H1 (cell line): ENCODE data around the gene PSIP1. TPM values are rescaled to one million over a fixed set of nuclear protein-coding genes. Genes with fewer than 3 reads are reported as not detected.
A peak's percentile ranks its signal among the peaks of the same experiment; 100 is the strongest.

ENCODE experiments used
- CTCF ChIA-PET: fragments of 300-600 bp; sonication (Branson Sonifier 250); formaldehyde crosslinking; loops from one replicate; lab custom pipeline; 2021; ENCODE audit not compliant: partially characterized antibody; lab: Charles Lee
- POLR2A ChIA-PET: fragments of 300-600 bp; sonication (Branson Sonifier 250); formaldehyde crosslinking; loops from one replicate; lab custom pipeline; 2021; ENCODE audit warnings: inconsistent platforms; ENCODE audit not compliant: partially characterized antibody; lab: Charles Lee
- DNase-seq, 2 experiments: peaks; one replicate each; pipeline versions ENCODE4 v3.0.0 to v3.0.0-alpha.2; 2010 to 2022; ENCODE audit warnings: low spot score in 2 of 2, low read depth in 1 of 2, mixed read lengths in 1 of 2
- FAIRE-seq: peaks from 2 replicates; lab custom pipeline; 2011; peaks lifted over from hg19 to GRCh38; lab: Jason Lieb, UNC
- H2AFZ ChIP-seq: 2 replicates; pipeline ENCODE4 v1.8.1; 2012; ENCODE audit warnings: low read length, inconsistent platforms
- H2AK5ac ChIP-seq: 2 replicates; pipeline ENCODE4 v1.6.1; 2013; ENCODE audit warnings: low read depth, low read length
- H2BK120ac ChIP-seq: replicated peaks from 2 replicates; pipeline ENCODE3; 2013; ENCODE audit warnings: low read depth, low read length, inconsistent platforms
- H2BK12ac ChIP-seq: 2 replicates; pipeline ENCODE4 v1.6.1; 2013; ENCODE audit warnings: low read depth, low read length
- H2BK15ac ChIP-seq: 2 replicates; pipeline ENCODE4 v1.6.1; 2013; ENCODE audit warnings: low read length
- H2BK20ac ChIP-seq: 2 replicates; pipeline ENCODE4 v1.6.1; 2013; ENCODE audit warnings: low read length
- H2BK5ac ChIP-seq: 2 replicates; pipeline ENCODE4 v1.6.1; 2013; ENCODE audit warnings: low read depth, low read length
- H3K14ac ChIP-seq: 2 replicates; pipeline ENCODE4 v1.6.1; 2013; ENCODE audit warnings: inconsistent platforms; ENCODE audit not compliant: insufficient read length
- H3K18ac ChIP-seq: 2 replicates; pipeline ENCODE4 v1.6.1; 2013; ENCODE audit warnings: low read length; ENCODE audit errors: extremely low read depth
- H3K23ac ChIP-seq: 2 replicates; pipeline ENCODE4 v1.6.1; 2013; ENCODE audit warnings: inconsistent platforms; ENCODE audit not compliant: insufficient read length
- H3K23me2 ChIP-seq: 2 replicates; pipeline ENCODE4 v1.6.1; 2013; ENCODE audit warnings: low read depth, low read length
- H3K27ac ChIP-seq: 2 replicates; pipeline ENCODE4 v1.6.1; 2011; ENCODE audit warnings: low read depth, low read length, inconsistent platforms
- H3K27me3 ChIP-seq, 4 experiments: replicated peaks in 1 of 4; 1 replicate in 1 of 4; 2 replicates in 3 of 4; pipeline versions ENCODE4 v1.6.1 to v1.8.1; 2011 to 2013; ENCODE audit warnings: low read length in 3 of 4, mild to moderate bottlenecking in 3 of 4, inconsistent platforms in 2 of 4, mixed read lengths in 2 of 4, moderate library complexity in 1 of 4; ENCODE audit not compliant: control insufficient read depth in 3 of 4, insufficient read depth in 3 of 4; ENCODE audit errors: extremely low read depth in 1 of 4
- H3K36me3 ChIP-seq, 4 experiments: 2 replicates each; pipeline versions ENCODE4 v1.6.1 to v1.8.1; 2011 to 2013; ENCODE audit warnings: mild to moderate bottlenecking in 4 of 4, low read length in 3 of 4, moderate library complexity in 2 of 4, control low read depth in 1 of 4, inconsistent platforms in 1 of 4; ENCODE audit not compliant: insufficient read depth in 4 of 4, control insufficient read depth in 2 of 4
- H3K4ac ChIP-seq: replicated peaks from 2 replicates; pipeline ENCODE3; 2013; ENCODE audit warnings: low read length, low read depth, mixed read lengths, inconsistent platforms; ENCODE audit not compliant: insufficient read length
- H3K4me1 ChIP-seq, 4 experiments: replicated peaks in 1 of 4; 1 replicate in 1 of 4; 2 replicates in 3 of 4; pipeline versions ENCODE4 v1.6.1 to v1.8.1; 2011 to 2013; ENCODE audit warnings: low read length in 3 of 4, inconsistent platforms in 2 of 4, mixed read lengths in 1 of 4; ENCODE audit not compliant: insufficient read depth in 4 of 4, control insufficient read depth in 3 of 4
- H3K4me2 ChIP-seq, 2 experiments: 2 replicates each; pipeline versions ENCODE4 v1.6.1 to v1.8.1; 2011 to 2013; ENCODE audit warnings: low read depth in 2 of 2, low read length in 2 of 2, control low read depth in 1 of 2, inconsistent platforms in 1 of 2, mild to moderate bottlenecking in 1 of 2; ENCODE audit not compliant: insufficient read depth in 1 of 2
- H3K4me3 ChIP-seq, 4 experiments: fragments of 200-600, 300-600 bp in 1 of 4; sonication (generic), shearing (Covaris generic), sonication (Bioruptor Twin) in 1 of 4; 2 replicates each; pipeline versions ENCODE4 v1.5.1 to v1.8.1; 2011 to 2016; ENCODE audit warnings: low read length in 4 of 4, low read depth in 3 of 4, control low read depth in 2 of 4, inconsistent platforms in 2 of 4, mild to moderate bottlenecking in 2 of 4, mixed read lengths in 1 of 4, moderate library complexity in 1 of 4; ENCODE audit not compliant: insufficient read depth in 2 of 4; ENCODE audit errors: extremely low read depth in 1 of 4
- H3K56ac ChIP-seq: replicated peaks from 2 replicates; pipeline ENCODE3; 2013; ENCODE audit warnings: low read depth, mild to moderate bottlenecking, mixed read lengths, low read length, inconsistent platforms; ENCODE audit not compliant: insufficient read length
- H3K79me1 ChIP-seq: 2 replicates; pipeline ENCODE4 v1.6.1; 2013; ENCODE audit warnings: low read depth, low read length, control low read depth
- H3K79me2 ChIP-seq, 2 experiments: 2 replicates each; pipeline versions ENCODE4 v1.6.1 to v1.8.1; 2012 to 2013; ENCODE audit warnings: low read length in 2 of 2, mild to moderate bottlenecking in 2 of 2, inconsistent platforms in 1 of 2; ENCODE audit not compliant: insufficient read depth in 2 of 2, control insufficient read depth in 1 of 2
- H3K9ac ChIP-seq, 4 experiments: replicated peaks in 1 of 4; 1 replicate in 1 of 4; 2 replicates in 3 of 4; pipeline versions ENCODE4 v1.6.1 to v1.8.1; 2011 to 2013; ENCODE audit warnings: low read depth in 3 of 4, low read length in 3 of 4, control low read depth in 2 of 4, mild to moderate bottlenecking in 2 of 4, moderate library complexity in 2 of 4, inconsistent platforms in 1 of 4; ENCODE audit errors: extremely low read depth in 1 of 4
- H3K9me3 ChIP-seq, 2 experiments: 2 replicates each; pipeline versions ENCODE4 v1.6.1 to v1.8.1; 2012 to 2013; ENCODE audit warnings: mild to moderate bottlenecking in 2 of 2, moderate library complexity in 2 of 2, control low read depth in 1 of 2, inconsistent platforms in 1 of 2, low read depth in 1 of 2, low read length in 1 of 2, mixed read lengths in 1 of 2; ENCODE audit not compliant: insufficient read depth in 2 of 2
- H4K20me1 ChIP-seq, 2 experiments: replicated peaks in 1 of 2; 2 replicates each; pipeline versions ENCODE3 to v1.8.1; 2011 to 2013; ENCODE audit warnings: inconsistent platforms in 2 of 2, low read length in 2 of 2, mild to moderate bottlenecking in 1 of 2; ENCODE audit not compliant: insufficient read depth in 2 of 2, control insufficient read depth in 1 of 2
- H4K5ac ChIP-seq: 2 replicates; pipeline ENCODE4 v1.6.1; 2013; ENCODE audit warnings: low read length, low read depth, mixed read lengths, inconsistent platforms; ENCODE audit not compliant: insufficient read length
- H4K8ac ChIP-seq: 2 replicates; pipeline ENCODE4 v1.8.0; 2013; ENCODE audit warnings: mild to moderate bottlenecking, moderate library complexity, low read length, inconsistent platforms; ENCODE audit not compliant: insufficient read depth; ENCODE audit errors: extremely low read depth
- H4K91ac ChIP-seq: replicated peaks from 2 replicates; pipeline ENCODE3; 2013; ENCODE audit warnings: low read length, mixed read lengths, inconsistent platforms; ENCODE audit not compliant: insufficient read length
- GTF2F1 ChIP-seq: IDR thresholded peaks from 2 replicates; pipeline ENCODE4 v1.6.1; 2012; ENCODE audit warnings: low read depth, low read length, improper control_type of control experiment, borderline replicate concordance
- JUN ChIP-seq: IDR thresholded peaks from 2 replicates; pipeline ENCODE4 v1.6.1; 2011; ENCODE audit warnings: low read depth, mild to moderate bottlenecking, improper control_type of control experiment, low read length
- JUND ChIP-seq: IDR thresholded peaks from 2 replicates; pipeline ENCODE4 v1.6.1; 2011; ENCODE audit warnings: mild to moderate bottlenecking, improper control_type of control experiment, low read length
- MAFK ChIP-seq: IDR thresholded peaks from 2 replicates; pipeline ENCODE4 v1.6.1; 2012; ENCODE audit warnings: low read depth, mild to moderate bottlenecking, improper control_type of control experiment, low read length
- RAD21 ChIP-seq, 2 experiments: IDR thresholded peaks in 1 of 2; conservative IDR thresholded peaks in 1 of 2; 2 replicates each; pipeline ENCODE4 v1.6.1; 2011; ENCODE audit warnings: low read depth in 2 of 2, low read length in 2 of 2, improper control_type of control experiment in 1 of 2, inconsistent platforms in 1 of 2, mild to moderate bottlenecking in 1 of 2, moderate library complexity in 1 of 2
- RXRA ChIP-seq: IDR thresholded peaks from 2 replicates; pipeline ENCODE4 v1.6.1; 2011; ENCODE audit warnings: low read depth, mild to moderate bottlenecking, low read length, moderate library complexity; ENCODE audit not compliant: insufficient read depth
- SIN3A ChIP-seq, 2 experiments: IDR thresholded peaks in 1 of 2; conservative IDR thresholded peaks in 1 of 2; 2 replicates each; pipeline ENCODE4 v1.6.1; 2011 to 2012; ENCODE audit warnings: low read length in 2 of 2, improper control_type of control experiment in 1 of 2, low read depth in 1 of 2, mild to moderate bottlenecking in 1 of 2
- SIX5 ChIP-seq: IDR thresholded peaks from 2 replicates; pipeline ENCODE4 v1.6.1; 2011; ENCODE audit warnings: mild to moderate bottlenecking, low read depth, low read length
- TAF1 ChIP-seq: IDR thresholded peaks from 2 replicates; pipeline ENCODE4 v1.6.1; 2011; ENCODE audit warnings: mild to moderate bottlenecking, low read depth, low read length
- WGBS, 2 experiments: shearing (Covaris generic) in 1 of 2; methylation state at CpG; one replicate each; pipeline versions ENCODE4 v1.1.6 to v1.1.7; 2013 to 2015; ENCODE audit warnings: low lambda C conversion rate in 2 of 2, mixed read lengths in 2 of 2, inconsistent platforms in 1 of 2, low coverage in 1 of 2, missing lambda C conversion rate in 1 of 2; ENCODE audit not compliant: insufficient replicate concordance in 2 of 2, insufficient coverage in 1 of 2, insufficient read length in 1 of 2; ENCODE audit errors: extremely low coverage in 1 of 2, missing lambda C conversion rate in 1 of 2; 5-methylcytosine and 5-hydroxymethylcytosine counted together
- polyA plus RNA-seq, 7 experiments: library from polyadenylated mRNA; depleted of rRNA in 3 of 7; stranded (reverse) in 5 of 7; unstranded in 2 of 7; fragments of >200 nt in 5 of 7; fragments of 200-250 nt in 2 of 7; gene quantifications; 1 replicate in 5 of 7; 2 replicates in 1 of 7; 4 replicates in 1 of 7; pipeline versions ENCODE4 v1.2.1 to v1.2.3, GENCODE V29; 2011 to 2013; ENCODE audit warnings: missing spikeins in 2 of 7, mixed read lengths in 2 of 7
- total RNA-seq: library from RNA; stranded (reverse); fragmentation: NEBNext Ultra II Directional; extraction: Animal tissue kit (Norgen Biotek cat#: 25700); gene quantifications from 2 replicates; pipeline ENCODE4 v1.2.1, GENCODE V29; 2021
- TF ChIP-seq, protein P1 (sequence below), 3 experiments: IDR thresholded peaks; 1 replicate in 2 of 3; 2 replicates in 1 of 3; pipeline versions ENCODE4 v1.5.1 to v1.6.1; 2011; ENCODE audit warnings: low read length in 3 of 3, mild to moderate bottlenecking in 3 of 3, inconsistent platforms in 2 of 3, low read depth in 1 of 3, moderate library complexity in 1 of 3; ENCODE audit not compliant: insufficient read depth in 1 of 3; ENCODE audit errors: control extremely low read depth in 1 of 3

Gene PSIP1
- total and polyA plus RNA-seq, 2 of the 8 experiments (the other 6 are each of a cell fraction or from before 2014, with no cell fraction given) = 63.3 to 387 TPM

DNA sequence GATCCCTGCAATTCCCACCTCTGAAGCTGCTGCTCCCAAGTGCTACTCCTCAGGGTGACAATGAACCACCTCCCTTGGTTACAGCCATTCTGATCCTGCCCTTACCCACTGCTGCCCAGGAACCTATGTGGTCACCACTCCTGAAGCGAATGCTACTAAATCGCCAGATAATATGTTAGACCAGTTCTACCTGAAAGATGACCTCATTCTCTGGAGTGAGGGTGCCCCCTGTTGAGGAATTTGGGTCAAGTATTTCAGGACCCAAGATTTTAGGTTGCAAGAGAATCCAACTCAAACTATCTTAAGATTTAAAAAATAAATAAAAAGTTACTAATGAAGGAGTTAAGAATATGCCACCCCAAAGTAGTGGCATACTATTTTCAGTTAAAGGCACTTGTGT is 93.9 kb downstream of the PSIP1 start:
- FAIRE-seq (peak; percentile 32), DNase-seq (peak in 1 of 2 experiments; percentile 53)
- no peak overlapping the region for H3K4ac ChIP-seq
- H2BK120ac ChIP-seq = no peak overlapping the region
- H2BK15ac ChIP-seq = peak overlapping the region; percentile 100
- H3K79me1 ChIP-seq = no peaks in the 10 kb centered on the region
- no peak overlapping the region for H3K14ac ChIP-seq
- no peaks in the 10 kb centered on the region for H3K36me3 ChIP-seq
- peaks cover 0 to 3% of the 10 kb centered on the region in 2 experiments; a peak in 1 of 4 replicates for H3K9me3 ChIP-seq
- H2BK5ac ChIP-seq = no peak overlapping the region
- no peaks in the 10 kb centered on the region for H3K79me2 ChIP-seq
- H3K27ac ChIP-seq = no peak overlapping the region
- 0 out of 2 replicates have a peak overlapping the region, but pooled peaks have one; percentile 17 for H3K18ac ChIP-seq
- H2AFZ ChIP-seq = peak overlapping the region; percentile 97
- no peaks in the 10 kb centered on the region for H3K27me3 ChIP-seq
- H4K20me1 ChIP-seq = no peaks in the 10 kb centered on the region
- no peak overlapping the region for H2AK5ac ChIP-seq
- POLR2A ChIA-PET = no interaction called here
- H3K4me1 ChIP-seq = peaks cover 0 to 2% (median 0%) of the 10 kb centered on the region in 4 experiments; a peak in 3 of 7 replicates
- H3K23me2 ChIP-seq = no peaks in the 10 kb centered on the region
- no peak overlapping the region for H3K4me2 ChIP-seq
- no peak overlapping the region for H4K5ac ChIP-seq
- WGBS, 2 experiments = 79% methylated on average over 2 of the region's 2 CpGs; no CpG with 5 or more reads in 1 of the 2 experiments
- no peak overlapping the region for H3K4me3 ChIP-seq
- peak overlapping the region; percentile 74 for H2BK20ac ChIP-seq
- peak overlapping the region; percentile 86; the same call in 1 of the 2 replicates for H2BK12ac ChIP-seq
- H3K56ac ChIP-seq = no peak overlapping the region
- no peak overlapping the region for H4K8ac ChIP-seq
- CTCF ChIA-PET = interaction anchor here (0.8 to 3.4 kb wide), 13 partner anchors 13 to 313 kb away, joined by 3 to 30 read pairs (median 3); no protein-coding TSS in a partner anchor
- no peak overlapping the region for H3K23ac ChIP-seq
- H4K91ac ChIP-seq = peak overlapping the region; percentile 13
- no peak overlapping the region for H3K9ac ChIP-seq
- TF ChIP-seq JUN = 0 out of 2 replicates have a peak, but pooled peaks have one; percentile 53
- TF ChIP-seq MAFK = no peak
- no peak for TF ChIP-seq RXRA
- peak; percentile 76 for TF ChIP-seq JUND
- TF ChIP-seq, protein P1, sequence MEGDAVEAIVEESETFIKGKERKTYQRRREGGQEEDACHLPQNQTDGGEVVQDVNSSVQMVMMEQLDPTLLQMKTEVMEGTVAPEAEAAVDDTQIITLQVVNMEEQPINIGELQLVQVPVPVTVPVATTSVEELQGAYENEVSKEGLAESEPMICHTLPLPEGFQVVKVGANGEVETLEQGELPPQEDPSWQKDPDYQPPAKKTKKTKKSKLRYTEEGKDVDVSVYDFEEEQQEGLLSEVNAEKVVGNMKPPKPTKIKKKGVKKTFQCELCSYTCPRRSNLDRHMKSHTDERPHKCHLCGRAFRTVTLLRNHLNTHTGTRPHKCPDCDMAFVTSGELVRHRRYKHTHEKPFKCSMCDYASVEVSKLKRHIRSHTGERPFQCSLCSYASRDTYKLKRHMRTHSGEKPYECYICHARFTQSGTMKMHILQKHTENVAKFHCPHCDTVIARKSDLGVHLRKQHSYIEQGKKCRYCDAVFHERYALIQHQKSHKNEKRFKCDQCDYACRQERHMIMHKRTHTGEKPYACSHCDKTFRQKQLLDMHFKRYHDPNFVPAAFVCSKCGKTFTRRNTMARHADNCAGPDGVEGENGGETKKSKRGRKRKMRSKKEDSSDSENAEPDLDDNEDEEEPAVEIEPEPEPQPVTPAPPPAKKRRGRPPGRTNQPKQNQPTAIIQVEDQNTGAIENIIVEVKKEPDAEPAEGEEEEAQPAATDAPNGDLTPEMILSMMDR (IDR thresholded peaks at IDR 0.05; ENCODE audit: control extremely low read depth in 1 of 3, insufficient read depth in 1 of 3, low read depth in 1 of 3, low read length in 3 of 3) = peak in 2 of 3 experiments; percentile 43 to 57; a peak in 3 of 4 replicates
- no peak for TF ChIP-seq SIN3A (conservative IDR thresholded peaks at IDR 0.05 in 1 of 2, IDR thresholded peaks at IDR 0.05 in 1 of 2; ENCODE audit: low read depth in 1 of 2, low read length in 2 of 2)
- TF ChIP-seq SIX5 = no peak
- TF ChIP-seq RAD21 (IDR thresholded peaks at IDR 0.05 in 1 of 2, conservative IDR thresholded peaks at IDR 0.05 in 1 of 2; ENCODE audit: low read depth in 2 of 2, low read length in 2 of 2) = peak; percentile 82 to 85
- TF ChIP-seq TAF1 = no peak
- no peak for TF ChIP-seq GTF2F1
